HG02840 (cell line): ENCODE results near the gene KLHL35.

Experiments used
- ATAC-seq: cut with Tn5 transposase; IDR thresholded peaks from one replicate; pipeline ENCODE4 v1.9.1; 2021; ENCODE audit warnings: mild to moderate bottlenecking, moderate library complexity, moderate number of reproducible peaks; ENCODE audit not compliant: unreplicated experiment, low FRiP score

The KLHL35 gene

GRCh38 chr11:75469785-75470405 is 36.9 kb upstream of the KLHL35 start:
- no peak for ATAC-seq

DNA sequence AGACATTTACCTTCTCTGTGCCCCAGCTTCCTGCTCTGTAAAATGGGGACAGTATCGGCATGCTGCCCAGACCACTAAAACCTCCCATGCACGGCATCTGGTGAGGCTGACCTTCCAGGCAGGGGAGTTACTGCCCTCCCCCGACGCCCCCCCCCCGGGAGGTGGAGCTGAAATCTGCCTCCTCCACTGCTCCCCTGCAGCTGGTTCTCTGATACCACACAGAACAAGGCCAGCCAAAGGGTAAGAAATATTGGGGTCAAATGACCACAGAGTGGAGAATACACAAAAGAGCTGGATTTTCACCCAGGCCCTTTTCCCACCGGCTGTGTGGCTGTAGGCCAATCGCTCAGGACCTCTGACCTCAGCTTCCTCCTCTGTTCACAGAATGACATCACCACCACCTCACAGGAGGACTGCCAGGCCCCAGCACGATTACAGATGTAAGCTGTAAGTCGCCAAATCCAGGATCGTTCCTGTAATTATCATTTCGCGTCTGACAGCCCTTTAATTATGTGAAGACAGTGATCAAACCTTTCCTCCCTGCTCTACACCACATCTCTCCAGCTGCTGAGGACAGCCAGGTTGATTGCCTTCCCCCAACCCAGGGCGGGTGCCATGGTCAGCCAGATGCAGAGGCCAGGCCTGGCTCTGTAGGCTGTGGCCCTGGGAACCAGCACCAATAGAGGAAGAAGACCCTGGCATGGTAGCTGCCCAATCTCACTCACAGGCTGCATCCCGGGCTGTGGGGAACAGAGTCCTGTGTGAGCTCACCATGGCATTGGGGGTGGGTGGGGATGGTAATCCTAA is 35.7 kb upstream of the KLHL35 start:
- no peak for ATAC-seq

DNA sequence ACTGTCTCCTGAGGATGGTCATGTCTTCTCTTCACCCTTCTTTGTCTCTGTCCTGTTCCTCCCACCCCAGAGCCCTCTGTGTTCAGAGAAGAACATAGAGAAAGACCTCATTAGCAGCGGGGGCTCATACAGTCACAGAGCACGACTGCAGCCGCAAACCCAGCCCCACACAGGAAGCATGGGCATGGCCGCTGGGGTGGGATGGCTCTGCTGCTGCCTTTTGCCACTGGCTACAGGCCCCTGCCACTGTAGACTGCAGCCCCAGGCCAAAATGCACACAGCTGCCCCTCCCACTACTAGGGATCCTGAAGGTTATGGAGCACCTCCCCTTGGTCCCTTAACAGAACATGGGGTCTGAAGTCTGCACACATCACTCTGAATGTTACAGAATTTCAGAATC is 34.9 kb upstream of the KLHL35 start:
- ATAC-seq: no peak

- no peak for ATAC-seq
Measured at GRCh38 chr11:75467311-75467710, 34.3 kb upstream of the KLHL35 start.

DNA sequence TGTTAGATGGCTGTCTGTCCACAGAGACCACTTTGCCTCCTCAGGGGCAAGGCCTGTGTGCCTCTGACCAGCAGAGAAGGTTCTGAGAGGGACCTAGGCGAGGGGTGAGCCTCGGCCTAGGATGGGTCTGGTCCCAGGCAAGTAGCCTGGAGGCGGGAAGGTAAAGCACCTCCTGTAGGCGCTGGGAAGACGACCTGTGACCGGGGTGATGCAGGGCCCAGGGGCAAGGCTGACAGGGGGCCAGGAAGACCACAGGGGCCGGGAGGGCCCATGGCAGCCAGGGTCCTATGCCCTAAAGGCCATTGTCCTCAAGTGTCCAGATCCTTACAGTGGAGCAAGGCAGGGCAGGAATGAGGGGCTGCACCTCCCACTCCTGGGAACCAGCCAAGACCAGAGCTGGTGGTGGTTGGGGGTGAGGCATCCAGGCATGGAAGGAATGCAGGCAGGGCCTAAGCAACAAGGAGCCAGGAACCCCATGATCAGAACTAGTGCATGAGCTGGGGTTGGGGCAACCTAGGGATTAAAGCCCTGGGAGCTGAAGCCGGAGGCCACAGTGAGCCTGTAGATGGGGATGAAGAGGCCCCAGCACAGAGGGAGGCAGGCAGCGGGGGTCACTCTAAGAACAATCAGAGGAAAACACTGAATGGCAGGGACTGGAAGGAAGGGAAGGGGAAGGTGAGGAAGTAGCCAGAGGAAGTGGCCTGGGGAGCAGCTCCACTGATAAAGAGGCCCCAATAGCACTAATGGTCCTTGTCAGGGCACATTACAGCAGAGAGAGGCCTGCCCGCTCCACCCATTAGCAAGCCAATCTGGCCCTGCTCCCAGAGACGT is 32.9 kb upstream of the KLHL35 start:
- ATAC-seq: no peak

- ATAC-seq: no peak
Measured at GRCh38 chr11:75463106-75463774, 30.2 kb upstream of the KLHL35 start.

- no peak for ATAC-seq
Measured at GRCh38 chr11:75462117-75462653, 29.2 kb upstream of the KLHL35 start.

- no peak for ATAC-seq
Measured at GRCh38 chr11:75461151-75461550, 28.1 kb upstream of the KLHL35 start.

GRCh38 chr11:75456596-75457183 is 23.7 kb upstream of the KLHL35 start:
- no peak for ATAC-seq

GRCh38 chr11:75454987-75455386 is 22.0 kb upstream of the KLHL35 start:
- no peak for ATAC-seq

- ATAC-seq: no peak
Measured at GRCh38 chr11:75453916-75454655, 21.1 kb upstream of the KLHL35 start.

GRCh38 chr11:75450826-75451821 is 18.1 kb upstream of the KLHL35 start:
- ATAC-seq: no peak

GRCh38 chr11:75450236-75450635 is 17.2 kb upstream of the KLHL35 start:
- ATAC-seq: no peak

DNA sequence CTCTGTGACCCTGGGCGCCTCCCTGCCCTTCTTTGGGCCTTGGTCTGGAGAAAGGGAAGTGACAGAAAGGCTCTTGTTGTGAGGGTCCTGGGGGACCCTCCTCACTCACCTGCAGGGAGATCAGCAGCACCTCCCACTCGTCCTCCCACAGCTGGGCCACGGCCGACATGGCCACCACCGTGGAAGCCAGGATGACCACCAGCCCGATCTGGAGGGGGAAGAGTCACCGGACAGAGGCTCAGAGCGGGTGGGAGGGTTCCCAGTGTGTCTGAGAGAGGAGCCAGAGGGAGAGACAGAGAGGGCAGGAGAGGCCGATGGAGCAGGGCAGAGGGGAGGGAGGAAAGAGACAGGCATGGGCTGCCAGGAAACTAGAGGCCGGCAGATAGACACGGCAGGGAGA is 16.8 kb upstream of the KLHL35 start:
- no peak for ATAC-seq

DNA sequence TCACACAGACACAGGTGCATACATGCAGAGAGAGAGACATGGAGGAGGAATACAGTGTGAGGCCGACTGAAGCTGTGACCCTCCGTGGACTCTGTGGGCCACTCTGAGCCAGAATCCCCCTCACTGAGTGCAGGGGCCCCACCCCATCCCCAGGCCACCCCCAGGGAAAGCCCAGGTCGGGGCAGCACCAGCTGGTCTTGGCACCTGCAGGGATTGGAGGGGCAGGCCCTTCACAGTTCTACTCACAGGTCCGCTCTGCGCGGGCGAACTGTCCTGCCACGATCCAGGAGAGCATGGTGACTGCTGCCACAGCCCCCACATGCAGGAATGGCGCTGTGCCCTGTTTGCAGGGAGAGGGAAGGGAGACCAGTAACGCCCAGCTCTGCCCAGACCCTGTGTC is 16.3 kb upstream of the KLHL35 start:
- no peak for ATAC-seq

GRCh38 chr11:75447415-75447814 is 14.4 kb upstream of the KLHL35 start:
- no peak for ATAC-seq

- ATAC-seq: no peak
Measured at GRCh38 chr11:75445315-75445953, 12.4 kb upstream of the KLHL35 start.

- no peak for ATAC-seq
Measured at GRCh38 chr11:75443043-75443442, 10.0 kb upstream of the KLHL35 start.
